Esophagus (tissue), 2 donors: ENCODE results near the gene NUDT3. TPM values are rescaled to one million over a fixed set of nuclear protein-coding genes. Genes with fewer than 3 reads are reported as not detected.
"Not testable (repeated sequence)": the region's sequence is repeated elsewhere in the genome, so short reads cannot be mapped to it uniquely, and the experiment has no call there.

Source experiments
- H3K27ac ChIP-seq, 2 donors: one replicate each; pipeline ENCODE4 v1.5.1; 2013; ENCODE audit warnings: low read depth in 2 of 2, mild to moderate bottlenecking in 2 of 2, inconsistent platforms in 1 of 2, low read length in 1 of 2, moderate library complexity in 1 of 2
- H3K27me3 ChIP-seq, 2 donors: one replicate each; pipeline ENCODE4 v1.6.1; 2013; ENCODE audit warnings: low read length in 2 of 2, control low read depth in 1 of 2, mild to moderate bottlenecking in 1 of 2; ENCODE audit not compliant: insufficient read depth in 2 of 2, control insufficient read depth in 1 of 2
- H3K36me3 ChIP-seq, 2 donors: one replicate each; pipeline ENCODE4 v1.6.1; 2013; ENCODE audit warnings: low read length in 1 of 2; ENCODE audit not compliant: control insufficient read depth in 2 of 2, insufficient read depth in 2 of 2
- H3K4me1 ChIP-seq, 2 donors: one replicate each; pipeline ENCODE4 v1.6.1; 2013; ENCODE audit warnings: low read length in 1 of 2; ENCODE audit not compliant: control insufficient read depth in 2 of 2, insufficient read depth in 2 of 2
- H3K4me3 ChIP-seq, 2 donors: one replicate each; pipeline ENCODE4 v1.5.1; 2013; ENCODE audit warnings: low read length in 2 of 2, mild to moderate bottlenecking in 2 of 2, low read depth in 1 of 2, moderate library complexity in 1 of 2
- H3K9me3 ChIP-seq, 2 donors: one replicate each; pipeline ENCODE4 v1.6.1; 2013; ENCODE audit warnings: mild to moderate bottlenecking in 2 of 2, low read depth in 1 of 2, low read length in 1 of 2, moderate library complexity in 1 of 2; ENCODE audit not compliant: control insufficient read depth in 2 of 2, insufficient read depth in 1 of 2
- WGBS, 2 donors: extraction: QIAGEN DNeasy Blood & Tissue Kit; methylation state at CpG; one replicate each; pipeline ENCODE4 v1.1.7; 2013; 5-methylcytosine and 5-hydroxymethylcytosine counted together
- polyA plus RNA-seq, 2 donors: library from polyadenylated mRNA; stranded (reverse); fragments of 200-250 nt; gene quantifications; one replicate each; pipeline ENCODE4 v1.2.3, GENCODE V29; 2013
- donor health status: healthy with polysubstance abuse.
- donor health status: Bipolar disorder and iron deficiency.

The NUDT3 gene
- polyA plus RNA-seq, 2 donors, result 7.9 to 8.5 TPM

GRCh38 chr6:34339971-34340370 lies 52.5 kb downstream of the NUDT3 start:
- no peak overlapping the region for H3K4me3 ChIP-seq
- 82 to 89% methylated on average over 3 of the region's 3 CpGs for WGBS, 2 donors
- no peak overlapping the region for H3K27ac ChIP-seq
- peaks cover 0 to 6% of the 10 kb centered on the region in 2 donors for H3K4me1 ChIP-seq
- no peaks in the 10 kb centered on the region for H3K27me3 ChIP-seq
- no peaks in the 10 kb centered on the region for H3K9me3 ChIP-seq
- H3K36me3 ChIP-seq, result no peaks in the 10 kb centered on the region

DNA sequence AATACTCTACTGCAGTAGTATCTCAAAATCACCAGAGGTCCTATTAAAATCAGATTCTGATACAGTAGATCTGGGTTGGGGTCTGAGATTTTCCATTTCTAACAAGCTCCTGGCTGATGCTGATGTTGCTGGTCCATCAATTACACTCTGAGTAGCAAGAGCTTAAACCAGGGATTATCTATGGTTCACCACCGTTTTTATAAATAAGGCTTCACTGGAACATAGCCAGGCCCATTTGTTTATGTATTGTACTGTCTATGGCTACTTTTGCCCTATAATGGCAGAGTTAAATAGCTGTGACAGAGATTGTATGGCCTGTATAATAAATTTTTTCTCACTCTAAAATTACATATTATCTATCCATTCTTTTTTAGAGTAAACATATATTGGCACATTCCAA lies 53.0 kb downstream of the NUDT3 start:
- Histone ChIP-seq H3K9me3 (no peaks in the 10 kb centered on the region), H3K27me3 (no peaks in the 10 kb centered on the region), H3K27ac (no peak overlapping the region), H3K4me1 (peaks cover 0 to 6% of the 10 kb centered on the region in 2 donors), H3K4me3 (no peak overlapping the region), H3K36me3 (no peaks in the 10 kb centered on the region)
- WGBS, 2 donors, result 7 to 24% methylated on average over 1 of the region's 1 CpG

- Histone ChIP-seq H3K4me3 (no peak overlapping the region), H3K27ac (no peak overlapping the region), H3K36me3 (no peaks in the 10 kb centered on the region), H3K27me3 (no peaks in the 10 kb centered on the region), H3K9me3 (no peaks in the 10 kb centered on the region), H3K4me1 (peaks cover 0 to 6% of the 10 kb centered on the region in 2 donors)
- WGBS, 2 donors, result 64 to 67% methylated on average over 1 of the region's 1 CpG
Observed at GRCh38 chr6:34338811-34339210, 53.7 kb downstream of the NUDT3 start.

DNA sequence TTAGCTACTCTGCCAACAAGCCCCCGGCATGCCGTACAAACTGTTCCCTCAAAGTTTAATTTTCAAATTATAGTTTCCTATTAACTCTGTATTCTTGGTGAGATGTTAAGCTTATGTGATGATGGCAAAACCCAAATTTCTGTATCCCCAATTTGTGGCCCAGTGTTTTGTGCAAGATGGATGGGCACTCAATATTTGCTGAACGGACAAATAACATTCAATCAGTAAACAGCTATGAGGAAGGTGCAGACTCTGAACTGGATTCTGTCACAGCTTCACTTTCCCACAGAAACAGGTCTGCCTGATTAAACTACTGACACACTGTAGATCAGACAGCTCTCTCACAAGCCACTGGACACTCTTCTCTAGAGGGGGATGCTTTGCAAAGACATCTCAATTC lies 54.1 kb downstream of the NUDT3 start:
- Histone ChIP-seq H3K27ac (no peak overlapping the region), H3K36me3 (no peaks in the 10 kb centered on the region)
- 71 to 83% methylated on average over 3 of the region's 3 CpGs for WGBS, 2 donors

GRCh38 chr6:34334796-34335416 lies 57.6 kb downstream of the NUDT3 start:
- no peaks in the 10 kb centered on the region for H3K36me3 ChIP-seq
- no peaks in the 10 kb centered on the region for H3K9me3 ChIP-seq
- 89 to 93% methylated on average over 3 of the region's 3 CpGs for WGBS, 2 donors
- no peaks in the 10 kb centered on the region for H3K27me3 ChIP-seq
- peaks cover 0 to 4% of the 10 kb centered on the region in 2 donors for H3K4me1 ChIP-seq
- H3K4me3 ChIP-seq, result no peak overlapping the region
- H3K27ac ChIP-seq, result no peak overlapping the region

More for the DNA sequence above, 54.1 kb downstream of the NUDT3 start:
- Histone ChIP-seq H3K9me3 (no peaks in the 10 kb centered on the region), H3K4me1 (peaks cover 0 to 6% of the 10 kb centered on the region in 2 donors), H3K4me3 (no peak overlapping the region), H3K27me3 (no peaks in the 10 kb centered on the region)

DNA sequence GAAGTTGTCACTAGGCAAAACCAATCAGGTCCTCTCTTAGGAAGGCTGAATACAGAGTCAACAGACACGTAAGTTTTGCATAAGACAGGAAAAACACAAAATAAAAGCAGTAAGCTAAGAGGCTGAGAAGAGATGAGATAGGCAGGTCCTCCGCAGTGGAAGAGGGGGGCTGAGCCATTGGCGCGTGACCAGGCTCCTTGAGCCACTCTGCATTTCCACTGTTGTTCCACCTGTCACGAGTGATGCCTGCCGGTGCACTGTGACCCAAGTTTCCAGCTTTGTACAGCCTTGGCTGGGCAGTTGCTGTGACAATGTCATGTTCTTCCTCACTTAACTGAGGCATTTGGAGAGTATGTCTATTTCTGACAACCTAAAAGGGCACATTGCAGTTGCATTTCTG lies 58.6 kb downstream of the NUDT3 start:
- Histone ChIP-seq H3K27me3 (no peaks in the 10 kb centered on the region), H3K36me3 (no peaks in the 10 kb centered on the region), H3K27ac (no peak overlapping the region), H3K4me3 (no peak overlapping the region), H3K4me1 (peaks cover 0 to under 1% of the 10 kb centered on the region in 2 donors), H3K9me3 (no peaks in the 10 kb centered on the region)
- 87 to 93% methylated on average over 6 of the region's 6 CpGs for WGBS, 2 donors

GRCh38 chr6:34332251-34333198 lies 59.9 kb downstream of the NUDT3 start:
- 82 to 86% methylated on average over 6 of the region's 6 CpGs for WGBS, 2 donors
- H3K36me3 ChIP-seq, result no peaks in the 10 kb centered on the region
- H3K4me1 ChIP-seq, result no peaks in the 10 kb centered on the region
- H3K27me3 ChIP-seq, result no peaks in the 10 kb centered on the region
- H3K4me3 ChIP-seq, result no peak overlapping the region
- H3K27ac ChIP-seq, result no peak overlapping the region
- H3K9me3 ChIP-seq, result no peaks in the 10 kb centered on the region

- Histone ChIP-seq H3K4me1 (no peaks in the 10 kb centered on the region), H3K27me3 (no peaks in the 10 kb centered on the region), H3K27ac (no peak overlapping the region), H3K4me3 (no peak overlapping the region), H3K9me3 (no peaks in the 10 kb centered on the region), H3K36me3 (no peaks in the 10 kb centered on the region)
- WGBS, 2 donors, result 50 to 57% methylated on average over 7 of the region's 7 CpGs
Observed at GRCh38 chr6:34331371-34332050, 61.0 kb downstream of the NUDT3 start.

DNA sequence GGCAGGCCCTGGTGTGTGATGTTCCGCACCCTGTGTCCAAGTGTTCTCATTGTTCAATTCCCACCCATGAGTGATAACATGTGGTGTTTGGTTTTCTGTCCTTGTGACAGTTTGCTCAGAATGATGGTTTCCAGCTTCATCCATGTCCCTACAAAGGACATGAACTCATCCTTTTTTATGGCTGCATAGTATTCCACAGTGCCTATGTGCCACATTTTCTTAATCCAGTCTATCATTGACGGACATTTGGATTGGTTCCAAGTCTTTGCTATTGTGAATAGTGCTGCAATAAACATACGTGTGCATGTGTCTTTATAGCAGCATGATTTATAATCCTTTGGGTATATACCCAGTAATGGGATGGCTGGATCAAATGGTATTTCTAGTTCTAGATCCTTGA lies 62.7 kb downstream of the NUDT3 start:
- H3K27me3 ChIP-seq, H3K4me3 ChIP-seq, H3K9me3 ChIP-seq, H3K27ac ChIP-seq, H3K36me3 ChIP-seq, H3K4me1 ChIP-seq: not testable (repeated sequence)
- 93 to 95% methylated on average over 2 to 3 of the region's 3 CpGs for WGBS, 2 donors
